PC-3 (cell line): Measurements from ENCODE around the gene CES2.

Source experiments
- EZH2 ChIP-seq: fragments of 300-600 bp; sonication (generic); IDR thresholded peaks from one replicate; pipeline ENCODE4 v1.6.1; 2017; ENCODE audit warnings: antibody characterized with exemption, mild to moderate bottlenecking, low read length; ENCODE audit not compliant: unreplicated experiment
- TF ChIP-seq, protein P1 (sequence below): fragments of 300-600 bp; sonication (generic); conservative IDR thresholded peaks from 2 replicates; pipeline ENCODE4 v1.5.1; 2017; ENCODE audit warnings: antibody characterized with exemption, low read depth, mild to moderate bottlenecking, low read length

GRCh38 chr16:66979011-66979717 is 43.8 kb downstream of the CES2 start:
- TF ChIP-seq EZH2, result no peak
- TF ChIP-seq, protein P1, sequence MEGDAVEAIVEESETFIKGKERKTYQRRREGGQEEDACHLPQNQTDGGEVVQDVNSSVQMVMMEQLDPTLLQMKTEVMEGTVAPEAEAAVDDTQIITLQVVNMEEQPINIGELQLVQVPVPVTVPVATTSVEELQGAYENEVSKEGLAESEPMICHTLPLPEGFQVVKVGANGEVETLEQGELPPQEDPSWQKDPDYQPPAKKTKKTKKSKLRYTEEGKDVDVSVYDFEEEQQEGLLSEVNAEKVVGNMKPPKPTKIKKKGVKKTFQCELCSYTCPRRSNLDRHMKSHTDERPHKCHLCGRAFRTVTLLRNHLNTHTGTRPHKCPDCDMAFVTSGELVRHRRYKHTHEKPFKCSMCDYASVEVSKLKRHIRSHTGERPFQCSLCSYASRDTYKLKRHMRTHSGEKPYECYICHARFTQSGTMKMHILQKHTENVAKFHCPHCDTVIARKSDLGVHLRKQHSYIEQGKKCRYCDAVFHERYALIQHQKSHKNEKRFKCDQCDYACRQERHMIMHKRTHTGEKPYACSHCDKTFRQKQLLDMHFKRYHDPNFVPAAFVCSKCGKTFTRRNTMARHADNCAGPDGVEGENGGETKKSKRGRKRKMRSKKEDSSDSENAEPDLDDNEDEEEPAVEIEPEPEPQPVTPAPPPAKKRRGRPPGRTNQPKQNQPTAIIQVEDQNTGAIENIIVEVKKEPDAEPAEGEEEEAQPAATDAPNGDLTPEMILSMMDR, result no peak
